NCI-H524 (cell line): Measurements from ENCODE around the gene FADS3.

Source experiments
- DNase-seq, 2 experiments: peaks; one replicate each; lab custom pipeline; 2025; lab: John Stamatoyannopoulos, UW

The FADS3 gene

DNA sequence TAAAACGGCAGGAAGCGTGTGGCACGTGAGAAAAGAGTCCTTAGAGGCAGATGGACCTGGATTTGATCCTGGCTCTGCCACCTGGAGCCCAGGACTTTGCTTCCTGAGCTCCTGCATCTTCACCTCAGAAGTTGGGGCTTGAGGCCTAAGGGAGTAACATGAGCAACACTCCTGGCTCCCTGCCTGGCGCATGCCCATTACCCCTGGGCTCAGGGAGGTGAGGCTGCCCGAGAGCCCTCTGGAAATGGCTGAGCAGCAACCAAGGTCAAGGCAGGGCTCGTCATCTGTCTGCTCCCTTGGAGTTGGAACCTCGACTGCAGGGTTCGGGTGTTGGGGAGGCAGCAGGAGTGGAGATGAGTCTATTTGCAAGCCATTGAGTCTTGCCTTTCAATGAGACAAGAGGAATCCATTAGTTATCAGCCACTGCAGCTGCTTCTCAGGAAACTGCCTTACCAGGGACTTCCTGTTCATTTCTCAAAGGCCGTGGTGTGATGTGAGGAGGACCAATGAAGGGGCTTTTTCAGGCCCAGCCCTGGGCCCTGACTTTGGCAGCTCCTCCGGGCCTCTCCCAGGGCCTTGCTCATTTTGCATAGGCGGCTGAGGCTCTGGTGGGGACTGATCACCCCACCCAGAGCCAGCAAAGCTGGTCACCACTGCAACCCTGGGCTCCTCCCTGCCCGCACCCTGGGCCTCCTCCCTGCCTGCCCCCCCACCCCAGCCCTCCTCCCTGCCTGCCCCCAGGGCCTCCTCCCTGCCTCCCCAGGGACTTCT, 56.9 kb downstream of the FADS3 start:
- peak in 1 of 2 experiments; percentile 39 for DNase-seq

DNA sequence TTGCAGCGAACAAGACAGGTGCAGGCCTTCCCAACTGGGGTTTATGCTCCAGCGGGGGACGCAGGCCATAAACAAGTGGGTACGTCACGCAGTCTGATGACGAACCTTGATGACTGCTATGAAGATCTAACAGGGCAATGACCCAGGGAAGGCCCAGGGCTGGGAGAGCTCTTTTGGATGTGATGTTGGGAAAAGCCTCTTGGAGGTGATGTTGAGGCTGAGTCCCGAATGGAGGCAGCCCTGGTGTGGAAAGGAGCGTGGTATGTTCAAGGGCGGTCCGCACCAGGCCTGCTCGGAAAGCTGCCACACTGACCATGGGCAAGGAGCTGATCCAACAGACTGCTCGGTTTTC, 57.4 kb downstream of the FADS3 start:
- no peak for DNase-seq

DNA sequence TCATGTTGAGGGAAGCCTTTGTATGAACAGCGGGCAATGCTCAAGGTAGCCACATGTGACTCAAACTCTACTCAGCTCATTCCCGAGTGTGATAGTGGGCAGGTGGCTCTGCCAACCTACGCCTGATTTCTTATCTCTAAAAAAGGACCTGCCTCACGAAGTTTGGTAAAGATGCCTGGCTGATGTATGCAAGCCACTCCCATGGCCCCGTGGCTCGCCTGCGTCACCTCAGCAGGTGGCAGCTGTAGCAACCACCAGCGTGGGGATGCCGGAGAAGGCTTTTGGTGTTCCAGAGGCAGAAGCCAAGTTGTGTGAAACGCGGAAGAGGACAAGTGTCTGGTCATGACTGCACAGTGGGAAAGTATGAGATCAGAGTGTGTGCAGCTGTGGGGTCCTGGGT, 57.9 kb downstream of the FADS3 start:
- DNase-seq, result no peak

DNA sequence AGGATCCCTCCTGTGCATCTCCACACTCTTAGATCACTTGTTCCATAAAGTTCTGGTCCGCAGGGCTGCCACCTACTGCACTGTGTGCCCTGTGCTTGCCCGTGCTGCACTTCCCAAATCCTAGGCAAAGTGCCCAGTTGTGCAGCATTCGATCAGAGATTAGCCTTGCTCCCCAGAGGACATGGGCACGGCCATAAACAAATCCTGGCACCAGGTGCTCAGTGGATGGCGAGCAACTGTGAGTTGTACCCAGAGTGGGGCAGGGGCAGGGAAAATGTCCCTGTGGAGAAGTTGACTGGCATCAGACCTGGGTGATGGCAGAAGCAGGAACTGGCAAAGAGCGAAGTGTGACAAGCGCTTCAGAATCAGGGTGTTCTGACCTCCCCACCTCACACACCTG, 58.6 kb downstream of the FADS3 start:
- DNase-seq, result no peak

DNA sequence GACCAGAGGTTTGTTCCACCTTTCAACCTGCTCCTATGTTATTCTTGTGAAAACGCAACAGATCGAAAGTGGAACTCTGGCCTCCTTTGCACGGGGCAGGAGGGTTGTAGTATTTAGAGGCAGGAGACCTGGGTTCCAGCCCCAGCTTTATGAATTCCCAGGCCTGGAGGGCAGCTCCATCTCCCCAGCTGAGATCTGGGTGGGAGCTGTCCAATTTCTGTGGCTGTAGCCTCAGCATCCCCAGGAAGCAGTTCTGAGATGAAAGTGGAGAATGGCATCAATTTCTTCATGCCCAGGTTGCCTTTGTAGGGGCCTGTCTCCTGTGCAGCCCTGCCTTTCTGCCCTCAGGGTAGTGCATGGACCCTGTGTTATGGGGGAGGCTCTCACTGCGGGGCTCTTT, 59.1 kb downstream of the FADS3 start:
- DNase-seq, result no peak

DNA sequence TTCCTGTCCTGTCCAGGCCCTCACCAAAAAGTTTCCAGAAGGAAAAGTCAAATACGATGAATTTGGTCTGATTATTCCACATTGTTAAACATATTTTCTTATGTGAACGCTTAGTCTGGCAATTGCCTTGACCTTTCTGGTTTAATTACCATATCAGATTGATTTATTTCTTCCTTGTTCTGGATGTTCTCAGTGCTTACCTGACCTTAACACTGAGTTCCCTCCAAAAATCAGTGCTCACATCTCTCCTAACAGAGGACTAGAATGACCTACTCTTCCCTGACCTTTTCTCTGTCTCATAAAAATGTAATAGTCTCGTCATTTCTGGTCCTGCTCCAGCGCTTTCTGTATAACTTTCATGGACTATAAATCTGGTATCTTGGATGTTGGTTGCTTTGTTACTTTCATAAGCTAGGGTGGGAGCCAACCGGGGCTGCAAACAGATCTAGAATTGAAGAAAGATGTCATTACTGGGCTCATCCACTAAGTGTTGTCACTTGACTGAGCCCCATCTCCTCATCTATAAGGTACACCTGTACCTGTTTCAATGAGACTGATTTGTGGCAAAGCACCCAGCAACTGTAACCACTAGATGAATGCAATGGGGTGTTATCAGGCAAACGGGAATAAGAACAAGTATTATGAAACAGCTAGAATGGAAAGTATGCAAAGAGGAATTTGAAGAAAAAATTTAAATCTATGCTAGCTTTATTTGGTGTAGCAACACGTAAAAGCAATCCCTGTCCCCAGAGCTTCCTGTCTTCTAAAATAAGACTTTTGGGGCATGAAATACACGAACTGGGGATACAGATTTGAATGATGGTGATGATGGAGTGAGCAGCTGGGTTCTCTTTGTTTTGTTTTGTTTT, 60.9 kb downstream of the FADS3 start:
- DNase-seq, result no peak

DNA sequence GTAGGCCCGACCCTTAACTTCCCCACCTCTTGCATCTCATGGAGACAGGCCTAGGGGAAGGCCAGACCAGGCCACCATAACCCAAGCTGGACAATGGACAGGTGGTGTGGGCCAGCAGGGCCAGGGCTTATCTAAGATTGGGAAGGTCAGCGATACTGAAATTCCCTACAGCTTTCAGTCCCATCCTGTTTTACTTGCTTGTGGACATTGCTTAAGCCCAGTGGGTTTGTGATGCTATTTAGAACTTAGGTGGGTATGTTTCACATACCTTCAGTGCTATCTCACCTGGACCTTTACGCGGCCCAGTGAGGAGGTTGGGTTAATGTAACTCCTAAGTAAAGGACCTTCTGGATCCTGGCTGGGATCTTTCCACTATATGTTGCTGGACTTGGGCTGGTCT, 61.5 kb downstream of the FADS3 start:
- no peak for DNase-seq

DNA sequence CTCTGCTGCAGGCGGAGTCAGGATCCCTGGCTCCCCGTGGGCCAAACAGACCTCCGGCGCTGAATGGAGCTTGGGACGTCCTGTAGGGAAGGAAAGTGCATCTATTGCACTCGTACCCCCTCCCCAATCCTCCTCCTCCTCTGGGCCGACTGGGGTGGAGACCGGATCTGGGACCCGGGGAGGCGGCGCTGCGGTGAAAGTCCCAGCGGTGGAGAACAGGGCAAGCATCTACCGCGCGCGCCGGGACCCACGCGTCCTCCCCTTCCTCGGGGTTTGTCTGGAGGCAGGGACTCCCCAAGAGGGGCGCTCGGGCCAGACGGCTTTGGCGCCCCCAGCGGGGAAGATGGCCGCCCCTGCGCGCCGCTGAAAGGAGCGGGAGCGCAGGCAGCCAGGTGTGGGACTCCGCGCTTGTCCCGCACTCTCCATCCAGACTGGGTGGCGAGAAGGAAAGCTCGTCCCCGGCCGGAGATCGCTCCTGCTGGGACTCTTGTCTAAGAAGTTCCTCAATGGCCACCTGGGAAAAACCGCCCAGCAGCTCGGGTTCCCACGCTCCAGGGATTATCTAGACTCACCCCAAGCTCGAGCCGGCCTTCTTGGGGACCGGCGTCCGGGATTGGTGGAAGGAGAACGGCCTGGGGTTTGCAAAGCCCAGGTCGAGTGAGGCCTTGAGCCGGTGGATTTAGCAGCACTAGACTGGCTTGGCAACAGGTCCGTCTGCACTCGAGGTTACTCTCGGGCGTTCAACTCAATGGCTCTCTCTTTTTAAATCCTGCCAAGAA, 62.5 kb downstream of the FADS3 start:
- peak; percentile 16 to 52 for DNase-seq

DNA sequence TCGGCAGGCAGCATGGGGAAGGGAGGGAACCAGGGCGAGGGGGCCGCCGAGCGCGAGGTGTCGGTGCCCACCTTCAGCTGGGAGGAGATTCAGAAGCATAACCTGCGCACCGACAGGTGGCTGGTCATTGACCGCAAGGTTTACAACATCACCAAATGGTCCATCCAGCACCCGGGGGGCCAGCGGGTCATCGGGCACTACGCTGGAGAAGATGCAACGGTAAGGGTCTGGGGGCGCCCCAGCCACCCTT, 63.0 kb downstream of the FADS3 start:
- DNase-seq, result no peak

DNA sequence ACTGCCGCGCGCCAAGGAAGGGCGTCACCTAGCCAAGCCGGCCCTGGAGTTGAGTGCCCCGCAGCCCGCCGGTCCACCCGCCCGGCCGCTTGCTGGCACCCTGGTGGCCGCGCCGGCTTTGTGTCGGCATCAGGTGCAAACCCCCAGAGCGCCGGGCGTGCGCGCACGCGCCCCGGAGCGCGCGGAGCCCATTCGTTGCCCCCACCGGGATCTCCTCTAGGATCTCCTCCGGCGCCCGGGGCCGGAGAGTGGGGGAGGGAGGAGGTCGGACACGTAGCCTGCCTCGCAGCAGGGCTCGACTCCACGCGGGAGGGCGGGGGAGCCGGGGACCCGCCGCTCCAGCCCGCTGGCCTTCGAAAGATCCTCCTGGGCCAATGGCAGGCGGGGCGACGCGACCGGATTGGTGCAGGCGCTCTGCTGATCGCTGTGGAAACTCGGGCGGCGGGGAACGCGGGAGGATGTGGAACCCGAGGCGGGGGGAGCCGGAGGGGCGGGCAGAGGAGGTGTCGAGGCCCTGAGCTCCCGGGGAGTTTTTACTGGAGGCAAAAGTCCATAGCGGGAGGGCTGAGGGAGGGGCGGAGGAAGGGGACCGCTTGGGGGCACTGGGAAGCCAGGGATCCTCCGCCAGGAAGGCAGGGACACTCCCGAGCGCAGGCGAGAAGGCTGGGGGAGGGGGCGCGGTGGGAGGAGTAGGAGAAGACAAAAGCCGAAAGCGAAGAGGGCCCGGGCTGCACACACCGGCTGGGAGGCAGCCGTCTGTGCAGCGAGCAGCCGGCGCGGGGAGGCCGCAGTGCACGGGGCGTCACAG, 63.6 kb downstream of the FADS3 start, which contains the start of gene FADS2:
Gene FADS2 (plus strand): TSS at position 730 of the 808 bp plus-strand sequence. CDS start 91 bp downstream, outside the sequence.
- DNase-seq, result peak; percentile 92 to 98

DNA sequence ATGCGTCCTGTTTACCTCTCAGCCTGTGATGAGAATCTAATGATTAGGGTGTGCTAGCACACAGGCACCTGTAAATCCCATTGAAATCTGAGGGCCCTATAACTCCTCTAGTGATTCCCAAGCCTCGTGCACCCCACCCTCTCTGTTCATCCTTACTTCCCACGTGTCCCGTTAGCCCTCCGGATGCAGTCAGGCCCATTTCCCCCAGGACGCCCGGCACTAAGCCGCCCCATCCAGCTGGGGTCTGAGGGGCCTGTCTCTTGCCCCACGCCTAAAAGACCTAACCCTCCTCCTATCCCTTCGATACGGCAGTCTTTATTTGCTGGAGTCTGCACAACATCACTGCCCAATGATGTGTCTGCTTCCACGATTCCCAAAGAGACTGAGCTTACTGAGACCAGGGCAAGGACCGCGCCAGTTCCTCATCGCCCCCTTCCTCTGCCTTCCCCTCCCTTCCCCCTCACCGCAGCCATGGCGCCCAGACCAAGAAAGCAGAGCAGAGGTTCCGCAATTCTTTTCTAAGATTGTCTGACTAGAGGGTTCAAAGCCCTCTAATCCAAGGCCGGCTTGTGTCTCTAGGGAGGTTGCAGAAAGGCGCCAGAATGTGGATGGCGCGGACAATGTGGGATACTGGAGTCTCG, 64.3 kb downstream of the FADS3 start:
- DNase-seq, result peak; percentile 32 to 50
